OCI-M2 (cell line): ENCODE results near the gene PANK2.

ENCODE experiments used
- DNase-seq: peaks from one replicate; lab custom pipeline; 2025; ENCODE audit not compliant: unreplicated experiment; lab: John Stamatoyannopoulos, UW

Gene PANK2

GRCh38 chr20:3976511-3976910 is 87.3 kb downstream of the PANK2 start:
- no peak for DNase-seq
